Activated CD4-positive, CD25-positive, alpha-beta regulatory T cell treated with anti-CD3 and anti-CD28 coated beads, Interleukin-2, amount 50 U/mL, for 16 hours (primary cell): ENCODE measurements around the gene COL9A3.

Source experiments
- DNase-seq: peaks from one replicate; pipeline ENCODE4 v3.0.0-alpha.2; 2020; ENCODE audit warnings: low read depth, low spot score

The COL9A3 gene

GRCh38 chr20:62823688-62824475, 7.0 kb downstream of the COL9A3 start:
- no peak for DNase-seq

GRCh38 chr20:62824476-62825332, 7.9 kb downstream of the COL9A3 start:
- no peak for DNase-seq

- no peak for DNase-seq
These were observed 8.6 kb downstream of the COL9A3 start for GRCh38 chr20:62825333-62825985.

- no peak for DNase-seq
These were observed 9.3 kb downstream of the COL9A3 start for GRCh38 chr20:62825986-62826645.

GRCh38 chr20:62826646-62827310, 9.9 kb downstream of the COL9A3 start:
- DNase-seq, result no peak

GRCh38 chr20:62827311-62828038, 10.6 kb downstream of the COL9A3 start:
- no peak for DNase-seq

- DNase-seq, result no peak
These were observed 11.2 kb downstream of the COL9A3 start for GRCh38 chr20:62828051-62828450.

- DNase-seq, result no peak
These were observed 11.8 kb downstream of the COL9A3 start for GRCh38 chr20:62828511-62829230.

GRCh38 chr20:62829231-62830230, 12.7 kb downstream of the COL9A3 start:
- no peak for DNase-seq

GRCh38 chr20:62830251-62830650, 13.4 kb downstream of the COL9A3 start:
- no peak for DNase-seq

- DNase-seq, result no peak
These were observed 14.0 kb downstream of the COL9A3 start for GRCh38 chr20:62830821-62831220.

GRCh38 chr20:62831361-62831788, 14.5 kb downstream of the COL9A3 start:
- DNase-seq, result no peak

- DNase-seq, result no peak
These were observed 15.0 kb downstream of the COL9A3 start for GRCh38 chr20:62831854-62832211.

GRCh38 chr20:62832212-62832922, 15.5 kb downstream of the COL9A3 start:
- no peak for DNase-seq

GRCh38 chr20:62832951-62833391, 16.1 kb downstream of the COL9A3 start:
- DNase-seq, result no peak

GRCh38 chr20:62834967-62835730, 18.3 kb downstream of the COL9A3 start:
- no peak for DNase-seq
